ENCODE results near the gene ARRDC4.

Gene ARRDC4

GRCh38 chr15:97998307-97999071, 38.0 kb downstream of the ARRDC4 start:
- ATAC-seq (no peak), DNase-seq (no peak)

GRCh38 chr15:98000249-98001203, 40.0 kb downstream of the ARRDC4 start:
- DNase-seq (no peak), ATAC-seq (peak; percentile 17)

- no peak for ATAC-seq
- DNase-seq: no peak
These were observed 41.2 kb downstream of the ARRDC4 start for GRCh38 chr15:98001663-98002194.

DNA sequence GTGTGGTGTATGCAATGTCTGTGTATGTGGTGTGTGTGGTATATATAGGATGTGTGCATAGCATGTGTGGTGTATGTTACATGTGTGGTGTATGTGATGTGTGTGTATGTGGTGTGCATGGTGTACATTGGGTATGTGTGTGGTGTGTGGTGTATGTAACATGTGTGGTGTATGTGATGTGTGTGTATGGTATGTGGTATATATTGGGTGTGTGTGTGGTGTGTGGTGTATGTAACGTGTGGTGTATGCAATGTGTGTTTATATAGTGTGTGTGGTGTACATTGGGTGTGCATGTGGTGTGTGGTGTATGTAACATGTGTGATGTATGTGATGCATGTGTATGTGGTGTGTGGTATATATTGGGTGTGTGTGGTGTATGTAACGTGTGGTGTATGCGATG, 41.9 kb downstream of the ARRDC4 start:
- DNase-seq (no peak), ATAC-seq (no peak)

GRCh38 chr15:98002866-98003265, 42.4 kb downstream of the ARRDC4 start:
- DNase-seq (no peak), ATAC-seq (no peak)

- DNase-seq: no peak
- ATAC-seq: no peak
These were observed 43.0 kb downstream of the ARRDC4 start for GRCh38 chr15:98003518-98003917.

GRCh38 chr15:98003996-98004395, 43.5 kb downstream of the ARRDC4 start:
- DNase-seq (no peak), ATAC-seq (no peak)

GRCh38 chr15:98005659-98006058, 45.2 kb downstream of the ARRDC4 start:
- ATAC-seq: no peak
- no peak for DNase-seq

- no peak for ATAC-seq
- DNase-seq: no peak
These were observed 48.7 kb downstream of the ARRDC4 start for GRCh38 chr15:98009169-98009568.

GRCh38 chr15:98009971-98010370, 49.5 kb downstream of the ARRDC4 start:
- no peak for ATAC-seq
- no peak for DNase-seq

DNA sequence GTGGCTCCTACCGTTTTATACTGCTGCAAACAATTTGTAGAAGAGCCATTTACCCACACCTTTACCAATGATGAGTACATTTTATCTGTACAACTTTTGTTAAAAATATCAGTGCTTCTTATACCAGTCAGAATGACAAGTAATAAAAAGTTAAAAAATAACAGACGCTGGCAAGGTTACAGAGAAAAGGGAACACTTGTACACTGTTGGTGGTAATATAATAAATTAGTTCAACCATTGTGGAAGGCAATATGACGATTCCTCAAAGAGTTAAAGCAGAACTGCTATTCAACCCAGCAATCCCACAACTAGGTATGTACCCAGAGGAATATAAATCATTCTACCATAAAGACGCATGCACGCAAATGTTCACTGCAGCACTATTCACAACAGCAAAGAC, 51.9 kb downstream of the ARRDC4 start:
- DNase-seq: no peak
- no peak for ATAC-seq

GRCh38 chr15:98013631-98014030, 53.1 kb downstream of the ARRDC4 start:
- ATAC-seq (no peak), DNase-seq (no peak)

DNA sequence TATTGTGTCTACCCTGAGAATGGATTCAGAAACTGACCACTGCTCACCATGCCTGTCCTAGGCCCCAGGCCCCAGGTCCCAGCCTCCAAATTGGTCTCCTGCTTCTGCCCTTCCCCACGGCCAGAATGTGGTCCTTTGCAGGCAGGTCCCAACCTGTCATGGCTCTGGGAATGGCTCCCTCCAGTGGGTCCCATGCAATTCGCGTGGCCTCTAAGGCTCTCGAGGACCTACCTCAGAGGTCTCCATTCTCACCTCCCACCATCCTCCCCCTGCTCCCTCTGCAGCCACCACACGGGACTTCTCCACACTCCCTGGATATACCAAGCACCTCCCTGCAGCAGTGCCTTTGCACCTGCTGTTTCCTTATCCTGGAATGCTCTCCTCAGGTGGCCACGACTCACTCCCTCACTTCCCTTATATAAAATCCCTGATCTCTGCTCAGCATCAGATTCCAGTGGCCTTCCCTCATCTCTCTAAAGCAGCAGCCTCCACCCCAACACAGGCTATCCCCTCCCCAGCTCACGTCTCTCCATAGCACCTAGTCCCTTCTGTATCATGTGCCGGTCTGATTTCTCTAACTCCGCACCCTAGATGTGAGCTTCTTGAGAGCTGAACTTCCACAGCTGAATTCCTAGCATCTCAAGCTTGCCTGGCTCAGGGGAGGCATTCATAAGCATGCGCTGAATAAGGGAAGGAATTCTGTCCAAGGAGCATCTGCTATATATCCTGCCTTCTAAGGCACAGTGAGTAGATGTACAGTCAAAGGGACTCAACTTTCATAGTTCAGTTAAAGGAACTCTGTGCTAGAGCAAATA, 56.9 kb downstream of the ARRDC4 start:
- DNase-seq: no peak
- ATAC-seq: no peak

- no peak for DNase-seq
- no peak for ATAC-seq
These were observed 58.4 kb downstream of the ARRDC4 start for GRCh38 chr15:98018761-98019351.

Measured in stimulated activated naive CD8-positive, alpha-beta T cell treated with anti-CD3 and anti-CD28 coated beads, Interleukin-15, Interleukin-2, amounts not matched to agents 100 U/mL and 50 U/mL, for 24 hours (primary cell).